ENCODE results near the gene ATXN2. TPM values are rescaled to one million over a fixed set of nuclear protein-coding genes. Genes with fewer than 3 reads are reported as not detected.

Gene ATXN2
- total RNA-seq, 1 donor from 2014 or later, result 66.6 TPM

- Histone ChIP-seq H3K36me3 (no peaks in the 10 kb centered on the region), H3K27me3 (no peaks in the 10 kb centered on the region), H3K4me3 (peak overlapping the region; percentile 30), H3K4me1 (peaks cover 79% of the 10 kb centered on the region), H3K27ac (peak overlapping the region; percentile 84), H3K9me3 (no peaks in the 10 kb centered on the region)
- DNase-seq (no peak), ATAC-seq (no peak)
- no peak for TF ChIP-seq CTCF (IDR thresholded peaks at IDR 0.05)
- intact Hi-C loops (cut with DNase I), result no loop called here
Observed at GRCh38 chr12:111408686-111409402, 190.3 kb downstream of the ATXN2 start.

DNA sequence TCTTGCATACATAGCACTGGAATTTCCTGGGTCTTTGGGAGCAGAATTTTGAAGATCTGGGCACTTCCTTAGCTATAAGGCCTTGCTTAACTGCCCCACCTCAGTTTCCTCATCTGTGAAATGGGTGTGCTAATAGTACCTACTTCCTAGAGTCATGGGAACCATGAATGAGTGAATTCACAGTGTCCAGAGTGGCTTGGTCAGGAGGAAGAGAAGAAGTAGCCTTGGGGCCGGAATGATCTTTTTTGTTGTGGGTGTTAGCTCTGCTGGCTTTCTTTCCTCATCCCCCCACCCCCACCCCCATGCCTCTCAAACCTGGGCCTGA, 191.0 kb downstream of the ATXN2 start:
- TF ChIP-seq CTCF (IDR thresholded peaks at IDR 0.05), result no peak
- Histone ChIP-seq H3K27me3 (no peaks in the 10 kb centered on the region), H3K4me3 (peak overlapping the region; percentile 88), H3K36me3 (no peaks in the 10 kb centered on the region), H3K27ac (peak overlapping the region; percentile 84), H3K9me3 (no peaks in the 10 kb centered on the region), H3K4me1 (peaks cover 81% of the 10 kb centered on the region)
- DNase-seq (no peak), ATAC-seq (no peak)
- intact Hi-C loops (cut with DNase I), result no loop called here

GRCh38 chr12:111407377-111408115, 191.6 kb downstream of the ATXN2 start:
- no peak for TF ChIP-seq CTCF (IDR thresholded peaks at IDR 0.05)
- Histone ChIP-seq H3K4me3 (peak overlapping the region; percentile 88), H3K4me1 (peaks cover 77% of the 10 kb centered on the region), H3K36me3 (no peaks in the 10 kb centered on the region), H3K9me3 (no peaks in the 10 kb centered on the region), H3K27ac (peak overlapping the region; percentile 84), H3K27me3 (no peaks in the 10 kb centered on the region)
- no peak for DNase-seq
- no peak for ATAC-seq
- intact Hi-C loops (cut with DNase I), result no loop called here

GRCh38 chr12:111406474-111407376, 192.4 kb downstream of the ATXN2 start:
- Histone ChIP-seq H3K4me3 (peak overlapping the region; percentile 88), H3K27ac (peak overlapping the region; percentile 84), H3K9me3 (no peaks in the 10 kb centered on the region), H3K27me3 (no peaks in the 10 kb centered on the region), H3K4me1 (peaks cover 70% of the 10 kb centered on the region), H3K36me3 (no peaks in the 10 kb centered on the region)
- ATAC-seq (no peak), DNase-seq (peak; percentile 76)
- intact Hi-C loops (cut with DNase I), result no loop called here
- TF ChIP-seq CTCF (IDR thresholded peaks at IDR 0.05), result no peak

GRCh38 chr12:111405859-111406473, 193.1 kb downstream of the ATXN2 start, which contains the start of gene SH2B3:
SH2B3 (plus strand) TSS chr12:111405923; CDS start chr12:111418146, 12,223 bp downstream.
- Histone ChIP-seq H3K9me3 (no peaks in the 10 kb centered on the region), H3K36me3 (no peaks in the 10 kb centered on the region), H3K27me3 (no peaks in the 10 kb centered on the region), H3K4me3 (peak within 1 kb of the TSS; percentile 88), H3K4me1 (peaks cover 63% of the 10 kb centered on the region), H3K27ac (peak within 1 kb of the TSS; percentile 84)
- intact Hi-C loops (cut with DNase I), result no loop called here
- ATAC-seq (peak; percentile 0), DNase-seq (no peak)
- no peak for TF ChIP-seq CTCF (IDR thresholded peaks at IDR 0.05)
